GM13977 (cell line): ENCODE data around the gene LGALS3BP.

ENCODE experiments used
- DNase-seq: peaks from one replicate; pipeline ENCODE4 v3.0.0; 2012; ENCODE audit warnings: low spot score
- in situ Hi-C: fragments of 300-500 bp; cut with MboI; formaldehyde crosslinking; loops from one replicate; pipeline ENCODE4 v1.12.0; 2022; ENCODE audit warnings: low sequenced_read_pairs, low pct_unique_long_range_greater_than_20kb, mixed read lengths, inconsistent platforms; ENCODE audit not compliant: unreplicated experiment
- TF ChIP-seq, protein P1 (sequence below): IDR thresholded peaks from 2 replicates; pipeline ENCODE4 v1.5.1; 2012; ENCODE audit warnings: mild to moderate bottlenecking, control low read depth; ENCODE audit not compliant: insufficient read depth; ENCODE audit errors: extremely low read depth, missing control alignments

LGALS3BP gene

DNA sequence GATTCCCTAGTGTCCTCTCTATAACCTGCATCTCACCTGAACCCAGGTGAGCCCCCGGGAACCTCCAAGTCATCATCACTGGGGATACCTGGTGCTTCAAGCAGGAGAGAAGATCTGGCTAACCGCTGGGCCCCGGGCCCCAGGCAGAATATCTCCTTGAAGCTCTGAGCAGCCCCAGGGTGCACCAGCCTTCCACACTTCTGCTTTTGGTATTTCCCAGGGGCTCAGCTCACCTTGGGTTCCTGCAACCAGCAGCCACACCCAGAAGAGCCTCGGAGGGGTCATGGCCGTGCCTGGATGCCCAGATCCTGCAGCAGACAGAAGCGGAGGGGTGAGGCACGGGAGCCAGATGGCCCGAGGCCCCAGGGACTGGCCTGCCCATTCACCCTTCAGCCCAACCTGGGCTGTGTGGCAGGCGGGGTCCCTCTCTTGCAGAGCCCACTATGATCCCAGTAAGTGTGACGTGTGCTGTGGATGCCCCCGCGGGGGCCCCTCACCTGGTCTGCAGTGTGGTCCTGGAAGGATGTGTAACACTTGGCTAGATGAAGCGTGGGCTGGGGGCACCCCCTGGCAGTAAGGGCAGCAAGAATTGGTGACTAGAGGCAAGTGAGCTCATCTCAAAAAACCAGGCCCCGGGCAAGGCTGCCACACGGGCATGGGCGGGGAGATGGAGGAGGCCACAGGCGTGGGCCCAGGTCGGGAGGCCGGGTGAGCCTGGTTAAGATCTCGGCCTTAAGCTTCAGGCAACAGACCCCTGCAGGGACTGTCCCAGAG, 2.6 kb downstream of the LGALS3BP start:
- in situ Hi-C loops, result loop anchor here (10.0 kb wide), 1 partner anchor 112 kb away; no protein-coding TSS in a partner anchor
- no peak for DNase-seq
- TF ChIP-seq, protein P1, sequence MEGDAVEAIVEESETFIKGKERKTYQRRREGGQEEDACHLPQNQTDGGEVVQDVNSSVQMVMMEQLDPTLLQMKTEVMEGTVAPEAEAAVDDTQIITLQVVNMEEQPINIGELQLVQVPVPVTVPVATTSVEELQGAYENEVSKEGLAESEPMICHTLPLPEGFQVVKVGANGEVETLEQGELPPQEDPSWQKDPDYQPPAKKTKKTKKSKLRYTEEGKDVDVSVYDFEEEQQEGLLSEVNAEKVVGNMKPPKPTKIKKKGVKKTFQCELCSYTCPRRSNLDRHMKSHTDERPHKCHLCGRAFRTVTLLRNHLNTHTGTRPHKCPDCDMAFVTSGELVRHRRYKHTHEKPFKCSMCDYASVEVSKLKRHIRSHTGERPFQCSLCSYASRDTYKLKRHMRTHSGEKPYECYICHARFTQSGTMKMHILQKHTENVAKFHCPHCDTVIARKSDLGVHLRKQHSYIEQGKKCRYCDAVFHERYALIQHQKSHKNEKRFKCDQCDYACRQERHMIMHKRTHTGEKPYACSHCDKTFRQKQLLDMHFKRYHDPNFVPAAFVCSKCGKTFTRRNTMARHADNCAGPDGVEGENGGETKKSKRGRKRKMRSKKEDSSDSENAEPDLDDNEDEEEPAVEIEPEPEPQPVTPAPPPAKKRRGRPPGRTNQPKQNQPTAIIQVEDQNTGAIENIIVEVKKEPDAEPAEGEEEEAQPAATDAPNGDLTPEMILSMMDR, result no peak

DNA sequence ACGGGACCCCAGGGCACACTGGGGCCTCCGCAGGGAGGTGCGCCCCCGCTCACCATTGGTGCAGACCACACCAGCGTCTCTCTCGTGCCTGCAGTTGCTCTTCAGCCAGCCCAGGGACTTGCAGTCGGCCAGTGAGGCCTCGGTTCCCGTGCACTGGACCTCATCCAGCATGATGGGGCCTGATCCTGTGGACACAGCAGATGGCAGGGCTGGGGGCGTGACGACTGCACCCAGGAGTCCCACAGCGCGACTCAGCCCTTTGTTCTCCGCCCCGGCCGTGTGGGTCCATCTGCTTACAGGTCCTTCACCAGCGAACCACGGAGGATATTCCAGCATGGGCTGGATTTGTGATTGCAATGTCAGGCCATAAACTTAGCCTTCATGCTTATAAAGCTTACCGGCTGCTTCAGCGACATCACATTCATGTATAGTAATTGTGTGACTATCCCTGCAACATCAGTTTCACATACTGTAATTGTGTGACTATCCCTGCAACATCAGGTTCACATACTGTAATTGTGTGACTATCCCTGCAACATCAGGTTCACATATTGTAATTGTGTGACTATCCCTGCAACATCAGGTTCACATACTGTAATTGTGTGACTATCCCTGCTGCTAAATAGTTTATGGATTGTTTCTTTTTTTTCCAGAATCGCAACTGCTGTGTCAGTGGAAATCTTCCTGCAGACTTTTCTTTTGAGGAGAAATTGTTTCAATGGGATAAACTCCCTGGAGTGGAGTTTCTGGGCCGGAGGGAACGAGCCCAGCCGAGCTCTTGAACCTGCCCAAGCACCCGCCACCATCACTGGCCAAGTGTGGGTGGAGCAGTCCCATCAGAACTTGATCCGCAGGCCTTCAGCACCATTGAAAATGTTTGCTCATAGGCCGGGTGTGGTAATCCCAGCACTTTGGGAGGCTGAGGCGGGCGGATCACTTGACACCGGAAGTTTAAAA, 4.8 kb downstream of the LGALS3BP start:
- in situ Hi-C loops, result loop anchor here (10.0 to 25.0 kb wide), 2 partner anchors 110 to 488 kb away; no protein-coding TSS in a partner anchor
- DNase-seq, result peak; percentile 38

DNA sequence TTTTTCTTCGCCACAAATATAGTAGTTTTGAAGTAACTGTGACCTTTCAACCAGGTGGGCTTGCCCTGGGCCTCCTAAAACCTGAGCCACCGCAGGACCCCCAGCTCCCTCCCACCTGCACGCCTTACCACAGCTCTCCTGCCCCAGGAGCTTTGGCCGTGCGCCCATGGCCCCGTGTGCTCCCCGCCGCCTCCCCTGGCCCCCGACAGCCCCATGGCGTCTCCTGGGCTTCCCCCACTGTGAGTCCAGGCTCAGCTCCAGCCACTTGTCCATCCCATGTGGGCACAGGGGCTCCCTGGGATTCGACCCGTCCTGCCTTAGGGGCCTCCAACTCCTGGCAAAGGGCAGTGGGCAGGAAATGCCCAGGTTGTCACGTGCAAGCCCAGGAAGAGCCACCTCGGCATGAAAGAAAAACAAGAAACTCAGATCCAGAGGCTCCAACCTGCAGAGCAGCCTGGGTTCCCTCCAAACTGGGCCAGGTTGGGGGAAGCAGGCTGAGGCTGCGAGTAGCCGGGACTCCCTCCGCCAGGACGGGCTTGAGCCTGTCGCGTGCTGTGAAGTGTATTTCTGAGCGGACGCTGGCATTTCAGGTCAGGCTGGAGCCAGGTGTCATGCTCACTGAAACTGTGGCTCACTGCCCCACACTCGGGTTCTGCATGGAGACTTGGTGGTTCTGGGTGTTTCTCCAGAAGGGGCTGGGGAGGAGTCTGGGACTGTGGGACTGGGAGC, 5.8 kb downstream of the LGALS3BP start:
- in situ Hi-C loops, result loop anchor here (10.0 to 25.0 kb wide), 2 partner anchors 109 to 487 kb away; no protein-coding TSS in a partner anchor
- DNase-seq, result no peak

More for the DNA sequence above, 4.8 kb downstream of the LGALS3BP start:
- TF ChIP-seq, protein P1, result no peak

DNA sequence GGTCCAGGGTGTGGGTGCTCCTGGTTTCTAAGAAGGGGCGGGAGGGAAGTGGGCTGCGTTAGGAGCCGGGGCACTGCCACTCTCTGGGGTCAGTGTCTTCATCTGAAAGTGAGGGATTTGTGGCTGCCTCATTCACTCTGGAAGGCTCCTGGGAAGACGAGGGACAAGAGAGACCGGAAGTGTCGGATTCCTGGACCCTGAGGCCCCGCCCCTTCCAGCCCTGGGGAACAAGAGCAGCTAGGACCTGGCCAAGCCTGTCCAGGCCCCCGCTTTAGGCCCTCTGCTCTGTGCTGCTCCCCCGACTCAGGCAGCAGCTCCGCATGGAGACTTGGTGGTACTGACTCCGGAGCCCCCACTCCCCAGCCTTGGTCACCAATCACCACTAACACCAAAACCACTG, 6.5 kb downstream of the LGALS3BP start:
- TF ChIP-seq, protein P1, result no peak
- in situ Hi-C loops, result loop anchor here (10.0 to 25.0 kb wide), 2 partner anchors 108 to 486 kb away; no protein-coding TSS in a partner anchor
- DNase-seq, result no peak

More for the DNA sequence above, 5.8 kb downstream of the LGALS3BP start:
- TF ChIP-seq, protein P1, result no peak

DNA sequence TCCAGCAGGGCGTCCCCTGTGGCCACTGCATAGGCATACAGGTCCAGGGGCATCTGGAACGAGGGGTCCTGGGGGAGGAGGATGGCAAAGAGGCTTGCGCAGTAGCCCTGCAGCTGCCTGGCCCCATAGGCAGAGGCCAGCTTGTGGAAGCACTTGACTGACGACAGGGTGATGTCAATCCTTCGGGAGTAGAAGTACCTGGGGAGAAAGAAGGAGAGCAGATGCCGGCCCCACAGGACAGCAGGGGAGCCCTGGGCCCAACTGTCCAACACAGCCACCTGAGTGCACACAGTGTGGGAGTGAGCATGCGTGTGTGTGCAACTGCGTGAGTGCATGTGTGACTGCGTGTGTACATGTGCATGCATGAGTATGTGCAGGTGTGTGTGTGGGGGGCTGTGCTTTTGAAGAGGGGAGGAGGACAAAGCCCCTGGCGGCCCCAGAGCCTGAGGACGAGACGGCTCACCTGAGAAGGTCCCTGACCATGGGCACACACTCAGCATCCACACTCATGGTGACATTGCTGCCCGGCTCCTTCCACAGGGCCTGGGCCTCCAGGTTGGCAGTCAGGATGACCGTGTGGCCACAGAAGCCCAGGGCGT, 7.1 kb downstream of the LGALS3BP start:
- DNase-seq, result no peak
- TF ChIP-seq, protein P1, result no peak
- in situ Hi-C loops, result loop anchor here (10.0 to 25.0 kb wide), 2 partner anchors 108 to 485 kb away; no protein-coding TSS in a partner anchor
